T-helper 17 cell (primary cell): ENCODE results near the gene MON1A. TPM values are rescaled to one million over a fixed set of nuclear protein-coding genes. Genes with fewer than 3 reads are reported as not detected.

Experiments used
- ATAC-seq: fragments of 150-1000 bp; cut with Tn5 transposase; 2 replicates; pipeline ENCODE4 v1.10.0; 2021; ENCODE audit warnings: mild to moderate bottlenecking, moderate library complexity
- DNase-seq, 3 donors: peaks; one replicate each; pipeline versions ENCODE4 v3.0.0 to v3.0.0-alpha.2; 2020 to 2021
- H3K9me3 ChIP-seq: one replicate; pipeline ENCODE4 v1.7.0; 2013; ENCODE audit warnings: low read length, mild to moderate bottlenecking; ENCODE audit not compliant: control insufficient read depth, poor library complexity, severe bottlenecking
- H3K27ac Mint-ChIP-seq: one replicate; pipeline ENCODE4 v1.8.0; 2022; ENCODE audit warnings: mild to moderate bottlenecking, moderate library complexity, mixed read lengths
- H3K27me3 Mint-ChIP-seq: one replicate; pipeline ENCODE4 v1.8.0; 2022; ENCODE audit warnings: mixed read lengths
- H3K36me3 Mint-ChIP-seq: one replicate; pipeline ENCODE4 v1.8.0; 2022; ENCODE audit warnings: low read depth, mixed read lengths
- H3K4me1 Mint-ChIP-seq: one replicate; pipeline ENCODE4 v1.8.0; 2022; ENCODE audit warnings: mild to moderate bottlenecking, mixed read lengths
- H3K4me3 Mint-ChIP-seq: one replicate; pipeline ENCODE4 v1.8.0; 2022; ENCODE audit warnings: mild to moderate bottlenecking, moderate library complexity, mixed read lengths
- total RNA-seq, 4 donors: library from RNA in 2 of 4; stranded (reverse) in 2 of 4; gene quantifications; one replicate each; pipeline ENCODE4 v1.2.3 and lab custom pipeline; 2022 to 2026

Gene MON1A
- total RNA-seq, 2 donors from 2014 or later, result 2.3 to 4.6 TPM

DNA sequence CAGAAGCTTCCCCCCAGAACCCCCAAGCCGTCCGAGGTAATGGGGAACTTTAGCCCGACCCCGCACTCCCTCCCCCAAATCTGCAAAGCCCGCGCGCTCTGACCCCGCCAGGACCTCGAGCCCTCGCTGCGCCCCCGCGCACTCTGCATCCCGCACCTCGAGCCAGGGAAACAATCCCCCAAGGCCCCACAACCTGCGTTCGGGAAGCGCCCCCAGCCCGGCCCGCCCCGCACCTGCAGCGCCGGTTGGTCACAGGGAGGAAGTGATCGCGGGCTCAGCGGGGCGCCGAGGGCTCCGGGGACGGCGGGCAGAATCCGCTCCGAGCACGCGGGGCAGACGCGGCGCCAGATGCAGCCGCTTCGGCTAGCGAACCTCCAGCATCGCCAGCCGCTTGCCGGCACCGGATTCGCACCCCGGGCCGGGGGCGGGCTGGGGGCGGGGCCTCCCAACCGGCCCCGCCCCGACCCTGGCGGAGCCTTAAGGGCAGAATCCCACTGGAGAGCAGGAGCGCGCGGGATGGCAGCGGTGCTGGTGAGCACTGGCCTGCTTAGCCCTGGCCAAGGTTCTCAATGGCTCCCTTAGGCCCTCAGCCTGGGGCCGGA lies 60.0 kb downstream of the MON1A start, which contains the start of gene CAMKV:
Gene CAMKV (minus strand): TSS at position 382 of the 602 bp plus-strand sequence. CDS start 7,518 bp downstream, outside the sequence.
- ATAC-seq (peak; percentile 46), DNase-seq (peak in 1 of 3 donors; percentile 20)
- H3K4me3 Mint-ChIP-seq, result peak within 1 kb of the TSS; percentile 59
- H3K4me1 Mint-ChIP-seq, result peaks cover 13% of the 10 kb centered on the region
- no peaks in the 10 kb centered on the region for H3K36me3 Mint-ChIP-seq
- H3K27me3 Mint-ChIP-seq, result peaks cover 40% of the 10 kb centered on the region
- H3K27ac Mint-ChIP-seq, result no peak within 1 kb of the TSS
- no peaks in the 10 kb centered on the region for H3K9me3 ChIP-seq

DNA sequence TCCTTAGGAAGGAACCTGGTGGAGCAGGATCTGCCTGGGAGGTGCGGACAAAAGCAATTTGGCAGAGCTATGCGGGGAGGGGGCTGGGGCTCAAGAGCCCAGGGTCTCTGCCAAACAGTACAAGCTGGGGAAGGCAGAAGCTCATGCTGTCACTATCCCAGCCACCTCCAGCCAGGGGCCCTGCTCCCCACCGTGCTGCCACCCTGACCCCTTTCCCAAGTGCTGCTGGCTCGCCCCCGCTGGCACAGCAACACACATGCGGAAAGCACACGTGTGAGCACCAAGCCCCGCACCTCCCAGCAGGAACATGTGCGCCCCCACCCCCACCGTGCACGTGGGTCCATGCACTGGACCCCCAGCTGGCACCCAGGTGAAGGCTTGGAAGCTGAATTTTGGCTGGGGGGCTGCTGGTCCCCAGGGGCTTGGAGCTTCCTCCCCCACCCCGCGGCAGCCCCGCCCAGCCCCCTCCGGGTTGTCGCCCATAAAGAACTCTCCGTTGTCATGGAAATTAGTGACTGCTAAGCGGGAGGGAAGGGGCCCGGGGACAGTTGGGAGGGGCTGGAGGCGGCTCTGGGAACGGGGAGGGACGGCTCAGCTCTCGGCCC lies 60.6 kb downstream of the MON1A start:
- no peak overlapping the region for H3K27ac Mint-ChIP-seq
- H3K27me3 Mint-ChIP-seq, result peaks cover 43% of the 10 kb centered on the region
- H3K4me1 Mint-ChIP-seq, result peaks cover 11% of the 10 kb centered on the region
- H3K4me3 Mint-ChIP-seq, result peak overlapping the region; percentile 59
- H3K36me3 Mint-ChIP-seq, result no peaks in the 10 kb centered on the region
- ATAC-seq (no peak), DNase-seq (no peak)
- no peaks in the 10 kb centered on the region for H3K9me3 ChIP-seq

DNA sequence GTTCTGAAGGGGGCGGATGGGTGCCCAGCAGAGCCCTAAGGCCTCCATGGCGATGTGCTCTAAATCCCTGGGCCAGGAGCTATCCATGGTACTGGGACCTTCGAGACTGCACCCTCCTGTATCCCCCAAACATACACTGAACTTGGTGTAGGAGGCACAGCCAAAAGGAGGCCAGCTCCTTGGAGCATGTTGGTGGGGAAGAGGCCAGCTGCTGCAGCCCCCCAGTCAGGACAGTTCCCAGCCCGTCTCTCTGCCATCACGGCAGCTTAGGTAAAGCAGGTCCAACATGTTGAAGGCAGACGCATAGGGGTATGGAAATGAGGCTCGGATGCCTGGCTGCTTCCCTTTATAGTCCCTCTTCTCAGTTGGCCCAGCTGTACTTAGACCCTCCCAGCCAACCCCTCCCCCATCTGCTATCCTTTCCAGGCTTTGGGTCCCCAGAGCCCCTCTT lies 61.7 kb downstream of the MON1A start:
- Mint-ChIP-seq H3K27ac (no peak overlapping the region), H3K4me1 (peaks cover 9% of the 10 kb centered on the region), H3K27me3 (peaks cover 54% of the 10 kb centered on the region), H3K36me3 (no peaks in the 10 kb centered on the region), H3K4me3 (peak overlapping the region; percentile 59)
- no peaks in the 10 kb centered on the region for H3K9me3 ChIP-seq
- DNase-seq, result no peak
- peak; percentile 27 for ATAC-seq

DNA sequence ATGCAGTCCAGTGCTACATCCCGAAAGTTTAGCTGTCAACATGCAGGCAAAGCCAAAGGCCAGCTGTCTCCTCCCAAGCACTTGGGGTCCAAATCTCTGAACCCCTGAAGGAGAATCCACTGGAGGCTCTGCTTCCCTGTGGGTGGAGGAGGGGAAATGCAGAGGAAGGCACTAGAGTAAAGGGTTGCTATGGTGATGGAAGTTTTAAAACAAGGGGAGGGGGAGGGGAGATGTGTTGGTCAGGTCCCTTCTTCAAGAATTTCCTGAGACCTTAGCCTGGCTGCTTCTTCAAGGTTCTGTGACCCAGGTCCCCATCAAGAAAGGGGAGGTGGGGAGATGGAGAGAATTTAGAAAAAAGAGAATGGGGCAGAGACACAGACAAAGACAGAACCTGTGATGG lies 62.2 kb downstream of the MON1A start:
- Mint-ChIP-seq H3K27ac (no peak overlapping the region), H3K27me3 (peaks cover 59% of the 10 kb centered on the region), H3K4me1 (peaks cover 7% of the 10 kb centered on the region)

DNA sequence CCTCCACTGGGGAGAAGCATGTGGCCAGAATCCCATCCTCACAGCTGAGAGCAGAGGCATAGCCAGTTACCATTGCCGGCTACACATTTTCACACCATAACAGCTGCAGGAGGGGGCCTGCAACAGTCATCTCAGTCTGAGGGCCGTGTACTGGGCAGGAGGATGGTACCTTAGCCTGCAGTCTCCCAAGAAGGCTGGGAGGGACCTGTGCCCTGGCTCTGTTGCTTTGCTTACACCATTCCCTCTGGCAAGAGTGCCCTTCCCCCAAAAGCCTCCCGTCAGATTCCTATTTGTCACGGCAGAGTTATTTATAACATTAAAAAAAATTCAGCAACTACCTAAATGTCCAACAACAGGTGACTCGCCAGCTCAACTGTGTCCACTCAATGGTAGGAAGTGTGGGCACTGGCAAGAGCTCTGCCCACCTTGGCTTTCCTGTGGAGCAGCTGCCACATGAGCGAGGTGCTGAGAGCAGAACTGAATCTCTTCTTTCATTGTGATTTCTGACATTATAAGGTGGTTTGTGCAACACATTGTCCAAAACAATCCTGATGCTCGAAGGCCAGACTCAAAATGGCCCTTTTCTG lies 64.3 kb downstream of the MON1A start:
- no peak for DNase-seq
- Mint-ChIP-seq H3K27ac (no peak overlapping the region), H3K36me3 (no peaks in the 10 kb centered on the region), H3K27me3 (peaks cover 57% of the 10 kb centered on the region), H3K4me1 (peaks cover 2% of the 10 kb centered on the region), H3K4me3 (no peak overlapping the region)
- no peaks in the 10 kb centered on the region for H3K9me3 ChIP-seq
- no peak for ATAC-seq

More for the DNA sequence above, 62.2 kb downstream of the MON1A start:
- Mint-ChIP-seq H3K36me3 (no peaks in the 10 kb centered on the region), H3K4me3 (peak overlapping the region; percentile 47)
- H3K9me3 ChIP-seq, result no peaks in the 10 kb centered on the region
- ATAC-seq (no peak), DNase-seq (no peak)

DNA sequence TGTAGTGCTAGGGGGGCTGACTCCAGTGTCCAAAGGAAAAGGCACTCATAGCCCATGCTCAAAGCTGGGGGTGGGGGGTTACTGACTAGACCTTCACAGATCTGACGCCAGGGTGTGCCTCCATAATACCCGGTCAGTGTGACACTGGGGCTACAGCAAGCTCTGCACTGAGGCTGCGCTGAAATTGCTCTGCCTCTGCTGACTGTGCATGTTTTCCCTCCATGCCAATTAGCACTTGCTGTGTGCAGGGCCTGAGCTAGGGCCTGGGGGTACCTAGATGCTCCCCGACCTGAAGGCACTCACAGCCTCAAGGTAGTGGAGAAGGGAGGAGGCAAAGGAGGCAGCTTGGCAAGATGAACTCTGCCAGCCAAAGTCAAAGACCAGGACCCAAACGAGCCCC lies 65.1 kb downstream of the MON1A start:
- H3K27me3 Mint-ChIP-seq, result peaks cover 57% of the 10 kb centered on the region
- H3K36me3 Mint-ChIP-seq, result no peaks in the 10 kb centered on the region
- H3K4me3 Mint-ChIP-seq, result no peak overlapping the region
- H3K4me1 Mint-ChIP-seq, result peaks cover 2% of the 10 kb centered on the region
- H3K27ac Mint-ChIP-seq, result no peak overlapping the region
- H3K9me3 ChIP-seq, result no peaks in the 10 kb centered on the region
- ATAC-seq (no peak), DNase-seq (no peak)

DNA sequence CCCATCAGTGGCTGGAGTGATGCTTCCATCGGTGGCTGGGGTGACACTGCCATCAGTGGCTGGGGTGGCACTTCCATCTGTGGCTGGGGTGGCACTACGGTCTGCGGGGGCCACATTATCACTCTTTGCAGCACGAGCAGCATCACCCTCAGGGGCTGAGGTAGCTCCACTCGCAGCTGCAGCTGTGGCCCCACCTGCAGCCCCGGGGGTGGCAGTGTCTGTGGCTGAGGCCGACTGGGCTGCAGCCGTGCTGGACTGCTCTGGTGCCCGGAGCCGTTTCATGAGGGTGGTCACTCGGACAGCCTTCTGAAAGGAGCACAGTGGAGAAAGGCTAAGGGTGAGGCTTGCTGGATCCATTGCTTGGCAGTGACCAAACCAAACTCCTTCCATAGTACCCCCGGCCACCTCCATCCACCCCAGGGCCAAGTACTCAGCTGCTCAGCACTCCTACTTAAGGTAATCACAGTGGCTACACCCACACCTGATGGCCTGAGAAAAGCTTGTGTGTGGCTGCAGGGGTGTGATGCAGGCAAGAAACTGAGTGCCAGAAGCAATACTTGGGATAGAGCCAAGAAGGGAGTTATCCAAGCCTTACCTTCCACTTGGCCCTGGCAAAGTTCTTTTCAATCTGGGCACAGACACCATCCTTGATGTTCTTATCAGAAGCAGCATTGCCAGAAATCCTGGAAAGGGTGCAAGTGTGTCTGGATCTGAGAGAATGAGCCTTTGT lies 69.9 kb downstream of the MON1A start:
- H3K9me3 ChIP-seq, result no peaks in the 10 kb centered on the region
- Mint-ChIP-seq H3K4me1 (peaks cover 11% of the 10 kb centered on the region), H3K27me3 (peaks cover 25% of the 10 kb centered on the region), H3K36me3 (no peaks in the 10 kb centered on the region), H3K4me3 (no peak overlapping the region), H3K27ac (peak overlapping the region; percentile 45)
- no peak for ATAC-seq
- DNase-seq, result no peak

Other genes starting within 250 kb of the MON1A start
- gene MST1, start 240.3 kb downstream of the MON1A start, total RNA-seq, result 10 to 100 TPM in 1 of 2 donors, 1 to 10 TPM in 1; 7.5 to 11.3 TPM
- 10 to 100 TPM; 37.7 to 45.1 TPM for gene RNF123, start 240.3 kb downstream of the MON1A start, total RNA-seq
- under 1 TPM in 1 of 2 donors, not detected in 1; 0.99 TPM for gene AMIGO3, start 210.1 kb downstream of the MON1A start, total RNA-seq
- 10 to 100 TPM; 42.9 to 61.9 TPM for gene GMPPB, start 205.9 kb downstream of the MON1A start, total RNA-seq
- gene IP6K1, start 143.3 kb downstream of the MON1A start, total RNA-seq, result 10 to 100 TPM; 54.1 to 56.4 TPM
- gene CDHR4, start 129.9 kb downstream of the MON1A start, total RNA-seq, result under 1 TPM in 1 of 2 donors, not detected in 1; 0.37 TPM
- gene INKA1, start 126.5 kb downstream of the MON1A start, total RNA-seq, result 1 to 10 TPM in 1 of 2 donors, under 1 TPM in 1; 0.92 to 5.2 TPM
- gene UBA7, start 115.9 kb downstream of the MON1A start, total RNA-seq, result 100 to 1,000 TPM; 173 to 198 TPM
- gene TRAIP, start 73.2 kb downstream of the MON1A start, total RNA-seq, result 1 to 10 TPM; 4.8 to 5.5 TPM
- under 1 TPM; 0.47 to 0.89 TPM for gene CAMKV, start 59.9 kb downstream of the MON1A start, total RNA-seq
- gene MST1R, start 25.9 kb downstream of the MON1A start, total RNA-seq, result 1 to 10 TPM in 1 of 2 donors, under 1 TPM in 1; 0.63 to 1.7 TPM
- 100 to 1,000 TPM; 129 to 148 TPM for gene RBM6, start 10.3 kb upstream of the MON1A start, total RNA-seq
- gene RBM5, start 159.1 kb upstream of the MON1A start, total RNA-seq, result 100 to 1,000 TPM; 292 to 353 TPM
- gene SEMA3F, start 225.5 kb upstream of the MON1A start, total RNA-seq, result under 1 TPM in 1 of 2 donors, not detected in 1; 0.18 TPM